Stimulated activated CD8-positive, alpha-beta memory T cell treated with anti-CD3 and anti-CD28 coated beads, Interleukin-12 subunit alpha, Interleukin-12 subunit beta, amount 100 ng/mL, for 24 hours (primary cell): ENCODE measurements around the gene PCDHA11.

Source experiments
- DNase-seq: peaks from one replicate; pipeline ENCODE4 v3.0.0-alpha.2; 2020; ENCODE audit errors: extremely low read depth

PCDHA11 gene

DNA sequence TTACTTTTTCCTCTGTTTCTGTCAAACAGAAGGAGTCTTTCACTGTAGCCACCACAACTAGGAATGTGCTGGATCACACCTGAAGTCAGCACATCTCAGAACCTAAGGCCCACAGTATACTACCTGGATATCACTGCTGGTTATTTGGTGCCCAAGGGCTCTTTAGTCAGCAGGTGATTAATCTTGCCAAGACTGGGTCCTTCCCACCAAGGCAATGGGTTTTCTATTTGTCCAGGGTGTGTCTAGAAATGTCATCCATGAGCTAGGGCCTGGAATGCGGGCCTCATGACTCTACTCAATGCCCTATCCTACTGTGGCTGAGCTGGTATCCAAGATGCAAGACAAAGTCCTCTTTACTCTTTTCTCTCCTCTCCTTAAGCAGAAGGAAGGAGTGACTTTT is 47.6 kb downstream of the PCDHA11 start:
- DNase-seq = no peak
